ENCODE data around the gene TOMM20L. TPM values are rescaled to one million over a fixed set of nuclear protein-coding genes. Genes with fewer than 3 reads are reported as not detected.

TOMM20L gene
- total RNA-seq, 1 experiment from 2014 or later, result not detected

DNA sequence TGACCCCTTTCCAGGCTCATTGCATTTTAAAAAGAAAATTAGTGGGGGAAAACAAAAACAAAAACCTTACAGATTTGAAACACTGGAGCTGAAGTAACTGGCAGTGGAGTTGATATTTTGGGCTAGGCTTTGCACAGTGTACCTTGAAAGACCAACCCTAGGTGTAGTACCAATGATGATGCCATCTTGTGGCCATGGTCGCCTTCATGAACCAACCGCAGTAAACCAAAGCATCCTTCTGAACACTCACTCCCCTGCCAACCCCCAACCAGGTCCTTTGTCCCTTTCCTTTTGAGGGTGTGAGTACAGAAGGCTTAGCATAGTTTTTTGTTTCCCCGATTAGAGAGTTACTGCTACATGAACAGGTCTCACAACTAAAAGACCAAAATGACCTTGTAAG lies 5.9 kb downstream of the TOMM20L start:
- H4K20me1 ChIP-seq (ENCODE audit: insufficient read depth), result no peaks in the 10 kb centered on the region
- no peak overlapping the region for H3K4me2 ChIP-seq (ENCODE audit: low read length)
- TF ChIP-seq, protein P1, sequence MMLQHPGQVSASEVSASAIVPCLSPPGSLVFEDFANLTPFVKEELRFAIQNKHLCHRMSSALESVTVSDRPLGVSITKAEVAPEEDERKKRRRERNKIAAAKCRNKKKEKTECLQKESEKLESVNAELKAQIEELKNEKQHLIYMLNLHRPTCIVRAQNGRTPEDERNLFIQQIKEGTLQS (IDR thresholded peaks at IDR 0.05), result no peak
- TF ChIP-seq, protein P2, sequence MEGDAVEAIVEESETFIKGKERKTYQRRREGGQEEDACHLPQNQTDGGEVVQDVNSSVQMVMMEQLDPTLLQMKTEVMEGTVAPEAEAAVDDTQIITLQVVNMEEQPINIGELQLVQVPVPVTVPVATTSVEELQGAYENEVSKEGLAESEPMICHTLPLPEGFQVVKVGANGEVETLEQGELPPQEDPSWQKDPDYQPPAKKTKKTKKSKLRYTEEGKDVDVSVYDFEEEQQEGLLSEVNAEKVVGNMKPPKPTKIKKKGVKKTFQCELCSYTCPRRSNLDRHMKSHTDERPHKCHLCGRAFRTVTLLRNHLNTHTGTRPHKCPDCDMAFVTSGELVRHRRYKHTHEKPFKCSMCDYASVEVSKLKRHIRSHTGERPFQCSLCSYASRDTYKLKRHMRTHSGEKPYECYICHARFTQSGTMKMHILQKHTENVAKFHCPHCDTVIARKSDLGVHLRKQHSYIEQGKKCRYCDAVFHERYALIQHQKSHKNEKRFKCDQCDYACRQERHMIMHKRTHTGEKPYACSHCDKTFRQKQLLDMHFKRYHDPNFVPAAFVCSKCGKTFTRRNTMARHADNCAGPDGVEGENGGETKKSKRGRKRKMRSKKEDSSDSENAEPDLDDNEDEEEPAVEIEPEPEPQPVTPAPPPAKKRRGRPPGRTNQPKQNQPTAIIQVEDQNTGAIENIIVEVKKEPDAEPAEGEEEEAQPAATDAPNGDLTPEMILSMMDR (IDR thresholded peaks at IDR 0.05 in 2 of 3, conservative IDR thresholded peaks at IDR 0.05 in 1 of 3; ENCODE audit: borderline replicate concordance in 1 of 3, insufficient read depth in 1 of 3, low read depth in 2 of 3, low read length in 2 of 3), result peak in 2 of 3 experiments; percentile 19 to 33; a peak in 3 of 6 replicates
- no peaks in the 10 kb centered on the region for H3K36me3 ChIP-seq (ENCODE audit: control insufficient read depth in 1 of 2, insufficient read depth in 2 of 2, low read length in 2 of 2)
- H3K79me2 ChIP-seq (ENCODE audit: insufficient read depth, low read length), result 0 out of 2 replicates have a peak, but pooled peaks cover 2% of the 10 kb centered on the region
- H3K9me3 ChIP-seq (ENCODE audit: control insufficient read depth in 1 of 2, insufficient read depth in 1 of 2, low read depth in 1 of 2, low read length in 2 of 2), result no peaks in the 10 kb centered on the region
- H3K27me3 ChIP-seq (ENCODE audit: insufficient read depth, low read length), result no peaks in the 10 kb centered on the region
- POLR2A ChIA-PET, result no interaction called here
- RAD21 ChIA-PET (ENCODE audit: low non-redundant PET in 1 of 2, low total read pairs in 2 of 2, uncharacterized antibody in 2 of 2, unreplicated experiment in 2 of 2), result no interaction called here
- CTCF ChIA-PET, result no interaction called here
- no peak overlapping the region for H3K9ac ChIP-seq (ENCODE audit: low read length)
- H3K4me1 ChIP-seq (ENCODE audit: control insufficient read depth in 1 of 2, insufficient read depth in 2 of 2, low read length in 2 of 2), result no peaks in the 10 kb centered on the region
- no peak overlapping the region for H3K4me3 ChIP-seq (replicated peaks in 1 of 2; ENCODE audit: low read depth in 1 of 2, low read length in 2 of 2)
- no TSS peak for BruUV-seq (replicated peaks)
- no peak overlapping the region for H2AFZ ChIP-seq (ENCODE audit: low read depth, low read length, poor library complexity, severe bottlenecking)
- intact Hi-C loops (cut with micrococcal nuclease), result loop anchor here (2.0 kb wide), 1 partner anchor 293 kb away; no protein-coding TSS in a partner anchor
- ATAC-seq, result peak; percentile 79
- H3K27ac ChIP-seq (ENCODE audit: low read depth, low read length), result no peak overlapping the region
- no peaks in the 10 kb centered on the region for H3K9me2 ChIP-seq (ENCODE audit: insufficient read depth)
- DNase-seq (ENCODE audit: low read depth, low spot score), result no peak

DNA sequence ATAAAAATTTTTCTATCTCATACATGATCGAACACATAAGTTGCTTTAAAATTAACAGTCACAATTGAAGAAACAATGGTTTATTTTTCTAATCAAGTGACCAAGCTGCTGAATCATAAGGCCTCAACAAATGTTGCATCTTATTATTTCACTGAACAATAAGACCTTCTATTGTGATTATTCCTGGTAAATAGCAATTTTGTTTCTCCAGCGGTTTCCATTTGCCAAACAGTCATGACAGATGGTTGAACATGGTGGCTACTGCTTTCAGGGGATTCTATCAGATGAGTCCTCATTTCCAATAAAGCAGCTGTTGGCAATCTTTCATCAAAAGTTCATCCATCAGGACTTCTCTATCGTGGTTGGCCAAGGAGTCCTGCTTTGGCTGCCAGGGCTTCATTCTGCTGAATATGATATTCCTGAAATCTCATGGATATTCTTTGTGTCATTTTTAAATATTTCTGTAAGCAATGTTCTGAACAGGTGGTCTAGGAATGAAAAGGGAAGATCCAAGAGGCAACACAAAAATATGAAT lies 13.0 kb downstream of the TOMM20L start:
- CTCF ChIA-PET, result interaction anchor here (2.3 kb wide), 1 partner anchor 13 kb away, joined by 6 read pairs; the partner anchor contains the start of gene TOMM20L
- no peak overlapping the region for H2AFZ ChIP-seq (ENCODE audit: low read depth, low read length, poor library complexity, severe bottlenecking)
- no peak for DNase-seq (ENCODE audit: low read depth, low spot score)
- H3K27ac ChIP-seq (ENCODE audit: low read depth, low read length), result no peak overlapping the region
- H3K9me2 ChIP-seq (ENCODE audit: insufficient read depth), result no peaks in the 10 kb centered on the region
- H3K4me2 ChIP-seq (ENCODE audit: low read length), result no peak overlapping the region
- peaks cover 28 to 31% of the 10 kb centered on the region in 2 experiments for H3K36me3 ChIP-seq (ENCODE audit: control insufficient read depth in 1 of 2, insufficient read depth in 2 of 2, low read length in 2 of 2)
- no peaks in the 10 kb centered on the region for H3K27me3 ChIP-seq (ENCODE audit: insufficient read depth, low read length)
- intact Hi-C loops (cut with micrococcal nuclease), result no loop called here
- POLR2A ChIA-PET, result no interaction called here
- peaks cover 12% of the 10 kb centered on the region for H3K79me2 ChIP-seq (ENCODE audit: insufficient read depth, low read length)
- BruUV-seq (replicated peaks), result no TSS peak
- H4K20me1 ChIP-seq (ENCODE audit: insufficient read depth), result no peaks in the 10 kb centered on the region
- H3K4me3 ChIP-seq (replicated peaks in 1 of 2; ENCODE audit: low read depth in 1 of 2, low read length in 2 of 2), result no peak overlapping the region
- ATAC-seq, result no peak
- RAD21 ChIA-PET (ENCODE audit: low non-redundant PET in 1 of 2, low total read pairs in 2 of 2, uncharacterized antibody in 2 of 2, unreplicated experiment in 2 of 2), result no interaction called here
- H3K9me3 ChIP-seq (ENCODE audit: control insufficient read depth in 1 of 2, insufficient read depth in 1 of 2, low read depth in 1 of 2, low read length in 2 of 2), result no peaks in the 10 kb centered on the region
- TF ChIP-seq SP1 (IDR thresholded peaks at IDR 0.05; ENCODE audit: low read depth) (no peak), EZH2phosphoT487 (IDR thresholded peaks at IDR 0.05; ENCODE audit: borderline replicate concordance) (no peak), RAD21 (IDR thresholded peaks at IDR 0.05; ENCODE audit: low read depth) (no peak), POLR2AphosphoS5 (IDR thresholded peaks at IDR 0.05; ENCODE audit: low read depth, low read length) (no peak), ZFX (IDR thresholded peaks at IDR 0.05) (no peak), POLR2A (IDR thresholded peaks at IDR 0.05; ENCODE audit: borderline replicate concordance, extremely low read depth, insufficient read depth, insufficient read length) (no peak), FOSL1 (IDR thresholded peaks at IDR 0.05; ENCODE audit: low read depth) (no peak)
- TF ChIP-seq, protein P3, sequence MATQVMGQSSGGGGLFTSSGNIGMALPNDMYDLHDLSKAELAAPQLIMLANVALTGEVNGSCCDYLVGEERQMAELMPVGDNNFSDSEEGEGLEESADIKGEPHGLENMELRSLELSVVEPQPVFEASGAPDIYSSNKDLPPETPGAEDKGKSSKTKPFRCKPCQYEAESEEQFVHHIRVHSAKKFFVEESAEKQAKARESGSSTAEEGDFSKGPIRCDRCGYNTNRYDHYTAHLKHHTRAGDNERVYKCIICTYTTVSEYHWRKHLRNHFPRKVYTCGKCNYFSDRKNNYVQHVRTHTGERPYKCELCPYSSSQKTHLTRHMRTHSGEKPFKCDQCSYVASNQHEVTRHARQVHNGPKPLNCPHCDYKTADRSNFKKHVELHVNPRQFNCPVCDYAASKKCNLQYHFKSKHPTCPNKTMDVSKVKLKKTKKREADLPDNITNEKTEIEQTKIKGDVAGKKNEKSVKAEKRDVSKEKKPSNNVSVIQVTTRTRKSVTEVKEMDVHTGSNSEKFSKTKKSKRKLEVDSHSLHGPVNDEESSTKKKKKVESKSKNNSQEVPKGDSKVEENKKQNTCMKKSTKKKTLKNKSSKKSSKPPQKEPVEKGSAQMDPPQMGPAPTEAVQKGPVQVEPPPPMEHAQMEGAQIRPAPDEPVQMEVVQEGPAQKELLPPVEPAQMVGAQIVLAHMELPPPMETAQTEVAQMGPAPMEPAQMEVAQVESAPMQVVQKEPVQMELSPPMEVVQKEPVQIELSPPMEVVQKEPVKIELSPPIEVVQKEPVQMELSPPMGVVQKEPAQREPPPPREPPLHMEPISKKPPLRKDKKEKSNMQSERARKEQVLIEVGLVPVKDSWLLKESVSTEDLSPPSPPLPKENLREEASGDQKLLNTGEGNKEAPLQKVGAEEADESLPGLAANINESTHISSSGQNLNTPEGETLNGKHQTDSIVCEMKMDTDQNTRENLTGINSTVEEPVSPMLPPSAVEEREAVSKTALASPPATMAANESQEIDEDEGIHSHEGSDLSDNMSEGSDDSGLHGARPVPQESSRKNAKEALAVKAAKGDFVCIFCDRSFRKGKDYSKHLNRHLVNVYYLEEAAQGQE (IDR thresholded peaks at IDR 0.05; ENCODE audit: low read depth), result no peak
- H3K9ac ChIP-seq (ENCODE audit: low read length), result no peak overlapping the region
- no peaks in the 10 kb centered on the region for H3K4me1 ChIP-seq (ENCODE audit: control insufficient read depth in 1 of 2, insufficient read depth in 2 of 2, low read length in 2 of 2)

Measured in HCT116 (cell line).